HG02973 (cell line): ENCODE data around the gene NARF.
"Not testable (repeated sequence)": the region's sequence is repeated elsewhere in the genome, so short reads cannot be mapped to it uniquely, and the experiment has no call there.

Experiments used
- ATAC-seq: cut with Tn5 transposase; IDR thresholded peaks from one replicate; pipeline ENCODE4 v1.9.1; 2021; ENCODE audit warnings: moderate library complexity; ENCODE audit not compliant: unreplicated experiment

NARF gene

DNA sequence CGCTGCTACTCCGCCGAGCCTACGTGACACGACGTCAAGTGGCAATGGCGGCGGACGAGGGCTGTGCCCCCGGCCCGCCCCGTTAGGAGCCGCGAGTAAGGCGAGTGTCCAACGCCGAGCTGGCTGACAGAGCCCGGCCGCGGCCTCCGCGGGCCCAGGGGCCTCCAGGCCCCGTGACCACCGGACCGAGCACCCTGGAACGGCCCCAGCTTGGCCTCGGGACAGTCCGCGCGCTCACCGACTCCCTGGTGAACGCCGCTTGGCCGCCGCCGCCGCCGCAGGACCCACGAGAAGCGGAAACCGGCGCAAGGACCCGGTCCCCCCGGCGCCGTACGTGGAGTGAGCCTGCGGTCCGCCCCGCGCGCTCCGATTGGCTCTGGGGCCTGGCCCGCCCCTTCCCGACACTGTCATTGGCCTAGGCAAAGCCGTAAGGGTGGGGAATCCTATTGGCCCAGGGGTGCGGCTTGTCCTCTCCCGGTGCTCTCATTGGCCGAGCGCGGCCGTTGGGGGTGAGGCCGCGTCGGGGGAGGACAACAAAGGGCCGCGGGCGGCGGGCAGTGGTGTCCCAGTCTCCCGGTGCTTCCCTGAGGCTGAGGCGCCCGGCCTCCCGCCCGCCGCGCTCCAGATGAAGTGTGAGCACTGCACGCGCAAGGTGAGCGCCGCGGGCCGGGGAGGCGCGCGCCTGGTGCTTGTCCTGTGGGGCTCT lies at the start of gene NARF:
NARF (plus strand) TSS at position 563 of the 706 bp plus-strand sequence; CDS start at position 626, 63 bp downstream.
- peak; percentile 91 for ATAC-seq

- ATAC-seq = no peak
Measured at GRCh38 chr17:82408938-82409318, 49.6 kb upstream of the NARF start.

- no peak for ATAC-seq
Measured at GRCh38 chr17:82410014-82410716, 48.4 kb upstream of the NARF start.

- no peak for ATAC-seq
Measured at GRCh38 chr17:82411396-82412053, 47.0 kb upstream of the NARF start.

GRCh38 chr17:82412081-82412480 lies 46.5 kb upstream of the NARF start:
- ATAC-seq = not testable (repeated sequence)

DNA sequence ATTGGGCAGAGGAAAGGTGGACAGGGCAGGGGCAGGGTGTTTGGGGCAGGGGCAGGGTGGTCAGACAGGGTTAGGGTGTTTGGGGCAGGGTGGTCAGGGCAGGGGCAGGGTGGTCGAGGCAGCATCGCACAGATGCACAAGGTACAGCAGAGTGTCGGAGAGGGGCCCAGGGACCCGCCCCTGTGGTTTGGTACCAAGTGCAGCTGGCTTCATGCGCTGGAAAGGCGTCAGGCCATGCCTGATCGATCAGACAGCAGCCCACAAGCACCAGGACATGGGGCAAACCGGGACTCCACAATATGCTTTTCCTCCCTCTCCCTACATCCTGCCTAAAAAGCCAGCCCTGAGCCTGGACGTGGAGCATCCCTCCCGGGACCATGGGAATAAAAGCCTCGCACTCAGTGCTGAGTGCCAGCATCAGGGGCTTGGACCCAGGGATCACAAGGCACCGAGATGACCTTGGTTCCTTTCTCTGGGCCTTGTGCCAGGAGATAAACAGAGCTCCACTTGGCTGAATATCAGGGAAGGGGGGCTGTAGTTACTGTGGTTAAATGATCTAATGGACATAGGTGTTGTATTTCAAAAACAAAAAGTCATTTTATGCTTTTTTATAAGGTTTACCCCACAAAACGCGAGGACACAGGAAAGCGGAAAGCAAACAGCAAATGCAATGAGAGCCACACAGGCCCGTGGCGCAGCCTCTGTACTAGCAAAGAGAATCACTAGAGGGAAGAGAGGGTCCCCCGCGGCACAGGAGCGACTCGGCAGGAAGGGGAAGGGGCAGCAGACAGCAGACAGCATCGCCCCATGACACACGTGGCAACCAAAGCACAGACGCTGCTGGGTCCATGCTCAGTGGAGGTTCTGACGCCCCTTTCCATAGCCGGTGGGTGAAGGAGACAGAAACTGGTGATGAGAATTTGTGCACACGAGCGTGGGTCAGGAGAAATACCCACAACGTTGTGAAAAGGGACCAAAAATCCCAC lies 45.7 kb upstream of the NARF start:
- no peak for ATAC-seq

- ATAC-seq = no peak
Measured at GRCh38 chr17:82414548-82415281, 43.8 kb upstream of the NARF start.

DNA sequence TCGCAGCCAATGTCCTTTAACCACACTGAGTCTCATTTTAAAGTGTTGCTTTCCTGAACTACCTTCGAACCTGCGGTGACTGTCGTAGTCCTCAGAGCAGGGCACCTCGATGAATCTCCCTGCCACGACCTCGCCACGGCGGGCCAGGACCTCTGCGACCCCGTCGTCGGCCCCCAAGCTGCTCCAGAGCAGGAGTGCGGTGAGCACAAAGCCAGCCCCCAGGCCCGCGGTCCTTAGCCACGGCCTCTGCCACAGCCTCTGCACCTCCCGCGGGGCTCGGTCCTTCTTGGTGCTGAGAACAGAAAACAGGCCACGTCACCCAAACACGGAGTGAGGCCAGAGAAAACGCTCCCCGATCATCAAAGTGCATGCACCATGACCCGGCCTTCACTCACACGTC lies 43.2 kb upstream of the NARF start:
- ATAC-seq = no peak

DNA sequence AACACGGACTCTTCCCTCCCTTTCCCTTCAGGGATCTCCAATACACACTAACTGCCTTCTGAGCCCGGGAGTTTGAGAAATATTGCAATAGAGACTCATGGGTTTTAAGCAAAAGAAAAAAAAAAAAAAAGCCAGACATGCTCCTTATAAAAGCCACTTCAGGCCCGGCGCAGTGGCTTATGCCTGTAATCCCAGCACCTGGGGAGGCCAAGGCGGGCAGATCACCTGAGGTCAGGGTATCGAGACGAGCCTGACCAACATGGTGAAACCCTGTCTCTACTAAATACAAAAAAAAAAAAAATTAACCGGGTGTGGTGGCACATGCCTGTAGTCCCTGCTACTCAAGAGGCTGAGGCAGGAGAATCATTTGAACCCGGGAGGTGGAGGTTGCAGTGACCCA lies 42.8 kb upstream of the NARF start:
- no peak for ATAC-seq

DNA sequence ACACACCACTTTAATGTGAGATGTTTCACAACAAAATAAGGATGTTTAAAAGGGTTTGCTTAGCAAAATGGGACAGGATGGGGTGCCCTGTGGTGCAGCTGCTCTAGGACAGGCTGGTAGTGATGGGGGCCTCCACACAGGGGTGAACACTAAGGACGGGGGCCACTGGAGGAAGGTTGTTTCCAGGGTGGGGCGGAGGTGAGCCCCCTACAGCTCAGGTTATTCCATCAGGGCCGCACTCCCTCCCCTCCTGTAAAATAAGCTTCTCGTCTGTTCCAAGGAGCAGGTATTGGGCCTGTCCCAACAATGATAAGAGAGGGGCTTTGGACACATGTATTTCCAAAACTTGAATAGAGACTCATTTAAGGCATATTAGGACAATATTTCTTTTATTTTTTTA lies 42.3 kb upstream of the NARF start:
- no peak for ATAC-seq

DNA sequence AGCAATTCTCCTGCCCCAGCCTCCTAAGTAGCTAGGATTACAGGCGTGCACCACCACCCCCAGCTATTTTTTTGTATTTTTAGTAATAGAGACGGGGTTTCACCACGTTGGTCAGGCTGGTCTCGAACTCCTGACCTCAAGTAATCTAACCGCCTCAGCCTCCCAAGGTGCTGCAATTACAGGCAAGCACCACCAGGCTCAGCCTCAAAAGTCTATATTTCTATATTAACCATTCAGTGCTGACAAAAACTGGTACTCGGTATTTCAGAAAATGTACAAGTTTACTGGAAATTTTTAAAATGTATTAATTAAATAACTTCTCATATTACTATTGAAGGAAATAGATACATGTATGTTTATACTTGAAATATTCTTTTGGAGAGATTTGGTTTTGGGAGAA lies 41.8 kb upstream of the NARF start:
- ATAC-seq = no peak

GRCh38 chr17:82418001-82418986 lies 40.2 kb upstream of the NARF start, which contains the start of the genes HEXD and OGFOD3:
TSS of gene HEXD (plus strand) at chr17:82418347. CDS start at chr17:82419800, 1,453 bp downstream.
TSS of gene OGFOD3 (minus strand) at chr17:82418586. CDS start at chr17:82418485, 101 bp downstream.
- peak; percentile 75 for ATAC-seq

DNA sequence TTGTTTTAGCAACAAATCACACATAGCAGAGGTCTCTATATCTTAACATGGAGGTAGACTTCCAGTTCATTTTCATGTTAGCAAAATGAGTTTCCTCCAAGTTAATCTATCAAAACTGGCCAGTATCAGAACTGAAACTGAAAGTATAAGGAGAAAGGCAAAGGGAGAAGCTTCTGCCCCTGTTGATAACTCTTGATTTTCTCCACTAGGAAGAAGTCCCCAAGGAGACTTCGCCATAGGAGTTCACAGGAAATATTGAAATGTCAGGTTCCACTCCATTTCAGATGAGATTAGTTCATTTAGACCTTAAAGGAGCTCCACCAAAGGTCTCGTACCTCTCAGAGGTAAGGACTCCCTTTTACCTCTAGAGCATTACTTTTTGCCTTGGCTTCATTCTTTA lies 39.0 kb upstream of the NARF start:
- no peak for ATAC-seq

DNA sequence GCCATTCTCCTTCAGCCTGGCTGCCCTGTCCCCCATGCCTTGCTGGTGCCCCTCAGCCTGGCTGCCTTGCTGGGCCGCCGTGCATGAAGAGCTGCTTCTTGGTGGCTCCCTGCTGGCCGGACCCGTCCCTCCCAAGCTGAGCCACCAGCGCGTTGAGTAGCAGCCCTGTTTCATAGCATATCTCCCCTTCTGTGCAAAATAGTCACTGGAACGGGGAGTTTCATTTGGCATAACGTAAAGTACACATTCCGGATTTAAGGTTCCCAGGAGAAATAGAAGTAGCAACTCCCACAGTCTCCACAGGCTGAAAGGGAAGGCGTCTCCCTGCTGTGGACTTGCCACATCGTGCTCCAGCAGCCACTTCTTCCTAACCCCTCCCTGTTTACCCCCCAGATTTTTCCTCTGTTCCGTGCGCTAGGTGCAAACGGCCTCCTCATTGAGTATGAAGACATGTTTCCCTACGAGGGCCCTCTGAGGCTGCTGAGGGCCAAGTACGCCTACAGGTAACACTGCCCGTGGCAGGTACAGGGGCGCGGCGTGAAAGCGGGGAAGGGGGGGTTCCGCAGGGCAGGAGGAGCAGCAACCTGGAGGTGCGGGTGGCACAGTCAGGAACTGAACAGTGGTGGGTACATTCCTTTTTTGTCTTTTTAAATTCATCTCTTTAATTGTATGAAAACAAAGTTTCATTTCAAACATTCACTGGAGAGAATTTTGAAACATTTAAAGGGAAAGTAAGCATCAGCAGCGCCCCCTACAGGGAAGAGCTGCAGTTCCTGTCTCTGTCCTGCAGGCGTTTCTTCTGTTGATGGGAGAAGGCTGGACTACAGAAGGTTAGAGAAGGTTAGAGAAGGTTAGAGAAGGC lies 34.3 kb upstream of the NARF start:
- ATAC-seq = no peak

DNA sequence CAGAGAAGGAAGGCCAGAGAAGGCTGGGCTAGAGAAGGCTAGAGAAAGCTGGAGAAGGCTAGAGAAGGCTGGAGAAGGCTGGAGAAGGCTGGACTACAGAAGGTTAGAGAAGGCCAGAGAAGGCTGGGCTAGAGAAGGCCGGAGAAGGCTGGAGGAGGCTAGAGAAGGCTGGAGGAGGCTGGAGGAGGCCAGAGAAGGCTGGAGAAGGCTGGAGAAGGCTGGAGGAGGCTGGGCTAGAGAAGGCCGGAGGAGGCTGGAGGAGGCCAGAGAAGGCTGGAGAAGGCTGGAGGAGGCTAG lies 33.7 kb upstream of the NARF start:
- no peak for ATAC-seq

DNA sequence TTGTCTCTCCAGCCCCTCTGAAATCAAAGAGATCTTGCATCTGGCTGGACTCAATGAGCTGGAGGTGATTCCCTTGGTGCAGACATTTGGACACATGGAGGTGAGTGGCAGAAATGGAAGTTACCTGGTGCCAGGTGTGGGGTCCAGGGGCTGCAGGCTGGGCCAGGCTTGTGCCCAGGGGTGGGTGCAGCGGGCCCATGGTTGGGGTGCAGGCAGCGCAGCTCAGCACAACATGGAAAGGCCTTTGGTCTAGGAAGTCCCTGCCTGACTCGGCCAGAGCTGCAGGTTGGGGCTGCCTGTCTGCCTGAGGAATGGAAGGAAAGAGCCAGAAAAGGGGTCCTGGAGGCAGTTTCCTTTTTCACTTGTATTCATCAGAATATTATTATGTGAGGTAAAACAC lies 30.0 kb upstream of the NARF start:
- ATAC-seq = no peak

- no peak for ATAC-seq
Measured at GRCh38 chr17:82429824-82430223, 28.7 kb upstream of the NARF start.

DNA sequence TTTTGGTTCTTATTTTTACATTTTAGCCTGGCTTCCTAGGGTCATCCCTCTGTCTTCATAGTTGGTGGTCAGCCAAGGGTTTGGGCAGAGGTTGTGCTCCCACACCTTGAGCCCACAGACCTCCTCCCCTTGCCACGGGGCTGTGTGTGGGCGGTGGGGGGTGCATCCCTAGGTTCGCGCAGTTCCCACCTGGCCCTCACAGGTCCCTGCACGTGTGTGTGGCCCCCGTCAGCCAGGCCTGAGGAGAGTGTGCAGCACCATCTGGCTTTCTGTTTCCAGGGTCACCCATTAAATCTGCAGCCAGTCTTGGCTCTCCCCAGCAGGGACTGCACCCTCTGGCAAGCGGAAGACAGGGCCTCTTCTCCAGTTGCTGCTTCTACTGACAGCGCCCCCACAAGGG lies 26.5 kb upstream of the NARF start:
- no peak for ATAC-seq
